ENCODE results near the gene DLEU7. TPM values are rescaled to one million over a fixed set of nuclear protein-coding genes. Genes with fewer than 3 reads are reported as not detected.

The DLEU7 gene
- total RNA-seq, 1 experiment from 2014 or later: 1.5 TPM

- H3K4me1 ChIP-seq (ENCODE audit: insufficient read depth, low read length): peaks cover 13% of the 10 kb centered on the region; the same call in 1 of the 2 replicates
- H4K91ac ChIP-seq (ENCODE audit: insufficient read length, low read depth, low read length): no peak overlapping the region
- no peak overlapping the region for H3T11ph ChIP-seq (ENCODE audit: low read length)
- Mint-ChIP-seq H3K27ac (no peak overlapping the region), H3K4me3 (no peak overlapping the region), H3K9me3 (no peaks in the 10 kb centered on the region), H3K4me1 (peaks cover 31 to 33% of the 10 kb centered on the region in 2 experiments), H3K36me3 (ENCODE audit: insufficient read depth in 1 of 3, low read depth in 3 of 3) (no peaks in the 10 kb centered on the region; a peak in 1 of 7 replicates), H3K27me3 (ENCODE audit: low read depth) (0 out of 2 replicates have a peak, but pooled peaks cover 2% of the 10 kb centered on the region)
- H3K4me2 ChIP-seq (ENCODE audit: insufficient read depth, insufficient read length, low read length): no peak overlapping the region
- no peaks in the 10 kb centered on the region for H3K23me2 ChIP-seq (ENCODE audit: insufficient read length, low read depth, low read length, poor library complexity, severe bottlenecking)
- no peak for TF ChIP-seq CTCF (conservative IDR thresholded peaks at IDR 0.05)
- no peak overlapping the region for H4K5ac ChIP-seq (ENCODE audit: insufficient read length, low read depth, low read length)
- H3K79me1 ChIP-seq (ENCODE audit: insufficient read depth, low read depth, low read length, poor library complexity, severe bottlenecking): no peaks in the 10 kb centered on the region
- H2BK120ac ChIP-seq (ENCODE audit: low read depth, low read length, poor library complexity, severe bottlenecking): no peak overlapping the region
- H3K14ac ChIP-seq (ENCODE audit: insufficient read depth, low read length): no peak overlapping the region
- H2BK15ac ChIP-seq (ENCODE audit: low read depth, low read length): no peak overlapping the region
- no peak overlapping the region for H2AK5ac ChIP-seq (ENCODE audit: insufficient read length, low read length)
- H3K56ac ChIP-seq (ENCODE audit: insufficient read length, low read depth, low read length): no peak overlapping the region
- no peaks in the 10 kb centered on the region for H4K20me1 ChIP-seq (ENCODE audit: control insufficient read depth, insufficient read depth, insufficient read length)
- no peak overlapping the region for H4K8ac ChIP-seq (replicated peaks; ENCODE audit: insufficient read length, low read depth, low read length)
- no peak overlapping the region for H3K27ac ChIP-seq (ENCODE audit: insufficient read length, low read depth, low read length)
- H3K23ac ChIP-seq (ENCODE audit: insufficient read length, low read depth, low read length): no peak overlapping the region
- H2BK20ac ChIP-seq (ENCODE audit: low read depth, low read length, poor library complexity, severe bottlenecking): no peak overlapping the region
- H3K4ac ChIP-seq (ENCODE audit: low read depth, low read length): no peak overlapping the region
- no peak for DNase-seq
- H3K9ac ChIP-seq (ENCODE audit: extremely low read depth, insufficient read length, low read length): no peak overlapping the region
- no peaks in the 10 kb centered on the region for H3K79me2 ChIP-seq (ENCODE audit: insufficient read depth, low read length)
- no peak overlapping the region for H2BK5ac ChIP-seq (ENCODE audit: insufficient read length, low read length)
- no peak overlapping the region for H2BK12ac ChIP-seq (ENCODE audit: insufficient read length, low read depth, low read length)
- H3K27me3 ChIP-seq (ENCODE audit: insufficient read depth, low read length): no peaks in the 10 kb centered on the region
- H2AFZ ChIP-seq (ENCODE audit: low read length): no peak overlapping the region
- H3K18ac ChIP-seq (ENCODE audit: insufficient read length, low read depth, low read length): no peak overlapping the region
- no peaks in the 10 kb centered on the region for H3K9me3 ChIP-seq (ENCODE audit: control insufficient read depth, low read depth, low read length)
Measured at GRCh38 chr13:50891206-50891605, 47.7 kb upstream of the DLEU7 start.

Data from H9 (cell line).